Measurements from ENCODE around the gene SLC22A1.
A peak's percentile ranks its signal among the peaks of the same experiment; 100 is the strongest.
"Not testable (repeated sequence)": the region's sequence is repeated elsewhere in the genome, so short reads cannot be mapped to it uniquely, and the experiment has no call there.

Gene SLC22A1

GRCh38 chr6:160137989-160138835, 16.6 kb downstream of the SLC22A1 start:
- DNase-seq (ENCODE audit: low read depth) = no peak

- DNase-seq (ENCODE audit: low read depth) = no peak
These were observed 17.3 kb downstream of the SLC22A1 start for GRCh38 chr6:160138839-160139419.

GRCh38 chr6:160139420-160139851, 17.8 kb downstream of the SLC22A1 start:
- DNase-seq (ENCODE audit: low read depth) = peak; percentile 46

- DNase-seq (ENCODE audit: low read depth) = not testable (repeated sequence)
These were observed 18.9 kb downstream of the SLC22A1 start for GRCh38 chr6:160140493-160140892.

GRCh38 chr6:160141001-160141726, 19.5 kb downstream of the SLC22A1 start:
- no peak for DNase-seq (ENCODE audit: low read depth)

- no peak for DNase-seq (ENCODE audit: low read depth)
These were observed 20.6 kb downstream of the SLC22A1 start for GRCh38 chr6:160142115-160142715.

- no peak for DNase-seq (ENCODE audit: low read depth)
These were observed 25.0 kb downstream of the SLC22A1 start for GRCh38 chr6:160146454-160147145.

GRCh38 chr6:160147146-160147536, 25.5 kb downstream of the SLC22A1 start:
- DNase-seq (ENCODE audit: low read depth) = no peak

GRCh38 chr6:160154471-160154870, 32.9 kb downstream of the SLC22A1 start:
- no peak for DNase-seq (ENCODE audit: low read depth)

GRCh38 chr6:160156842-160157241, 35.2 kb downstream of the SLC22A1 start:
- DNase-seq (ENCODE audit: low read depth) = no peak

- no peak for DNase-seq (ENCODE audit: low read depth)
These were observed 38.8 kb downstream of the SLC22A1 start for GRCh38 chr6:160160450-160160849.

GRCh38 chr6:160160929-160161646, 39.5 kb downstream of the SLC22A1 start:
- no peak for DNase-seq (ENCODE audit: low read depth)

- no peak for DNase-seq (ENCODE audit: low read depth)
These were observed 40.0 kb downstream of the SLC22A1 start for GRCh38 chr6:160161647-160161986.

- DNase-seq (ENCODE audit: low read depth) = no peak
These were observed 40.5 kb downstream of the SLC22A1 start for GRCh38 chr6:160162030-160162566.

GRCh38 chr6:160163425-160163824, 41.8 kb downstream of the SLC22A1 start:
- DNase-seq (ENCODE audit: low read depth) = no peak

GRCh38 chr6:160163912-160164311, 42.3 kb downstream of the SLC22A1 start:
- DNase-seq (ENCODE audit: low read depth) = no peak

GRCh38 chr6:160165928-160166327, 44.3 kb downstream of the SLC22A1 start:
- DNase-seq (ENCODE audit: low read depth) = not testable (repeated sequence)

GRCh38 chr6:160167604-160168399, 46.2 kb downstream of the SLC22A1 start:
- DNase-seq (ENCODE audit: low read depth) = no peak

GRCh38 chr6:160170018-160170680, 48.5 kb downstream of the SLC22A1 start:
- no peak for DNase-seq (ENCODE audit: low read depth)

GRCh38 chr6:160172704-160173103, 51.1 kb downstream of the SLC22A1 start:
- DNase-seq (ENCODE audit: low read depth) = no peak

Measured in GM04503 (cell line).